A673 (cell line): ENCODE measurements around the gene S100A12. TPM values are rescaled to one million over a fixed set of nuclear protein-coding genes. Genes with fewer than 3 reads are reported as not detected.

Source experiments
- BruUV-seq: library from RNA; stranded (reverse); fragments of 400-500 nt; replicated peaks from 2 replicates; lab custom pipeline; 2021; lab: Mats Ljungman, UMichigan
- CTCF ChIA-PET: fragments of 300-600 bp; sonication (Branson Sonifier 250); formaldehyde crosslinking; loops from one replicate; lab custom pipeline; 2022; ENCODE audit warnings: antibody characterized with exemption; lab: Charles Lee
- POLR2A ChIA-PET: fragments of 300-600 bp; sonication (Branson Sonifier 250); formaldehyde crosslinking; loops from one replicate; lab custom pipeline; 2022; ENCODE audit warnings: antibody characterized with exemption; ENCODE audit not compliant: low non-redundant PET; lab: Charles Lee
- DNase-seq: peaks from one replicate; pipeline ENCODE4 v3.0.0-alpha.2; 2015; ENCODE audit warnings: low spot score
- H3K27ac ChIP-seq: fragments of 200-600 bp; sonication (generic); 2 replicates; pipeline ENCODE4 v1.5.1; 2016; ENCODE audit warnings: mixed run types, low read depth, mild to moderate bottlenecking, mixed read lengths, antibody characterized with exemption, low read length; ENCODE audit not compliant: poor library complexity, severe bottlenecking
- H3K27me3 ChIP-seq: fragments of 200-600 bp; sonication (generic); replicated peaks from 2 replicates; pipeline ENCODE4 v1.6.1; 2017; ENCODE audit warnings: mixed run types, low read depth, mild to moderate bottlenecking, mixed read lengths, antibody characterized with exemption, low read length; ENCODE audit not compliant: insufficient read depth, poor library complexity
- H3K36me3 ChIP-seq: fragments of 200-600 bp; sonication (generic); 2 replicates; pipeline ENCODE4 v1.6.1; 2016; ENCODE audit warnings: mixed run types, mild to moderate bottlenecking, mixed read lengths, antibody characterized with exemption, low read length; ENCODE audit not compliant: insufficient read depth, poor library complexity, severe bottlenecking
- H3K4me1 ChIP-seq: fragments of 200-600 bp; sonication (generic); 2 replicates; pipeline ENCODE4 v1.6.1; 2017; ENCODE audit warnings: mixed run types, mild to moderate bottlenecking, mixed read lengths, antibody characterized with exemption, low read length; ENCODE audit not compliant: insufficient read depth, poor library complexity, severe bottlenecking
- H3K4me3 ChIP-seq: fragments of 200-600 bp; sonication (generic); 2 replicates; pipeline ENCODE4 v1.5.1; 2016; ENCODE audit warnings: low read depth, mixed run types, mild to moderate bottlenecking, mixed read lengths, low read length; ENCODE audit not compliant: poor library complexity, severe bottlenecking
- H3K9me3 ChIP-seq: fragments of 200-600 bp; sonication (generic); 2 replicates; pipeline ENCODE4 v1.6.1; 2016; ENCODE audit warnings: mixed run types, low read depth, mild to moderate bottlenecking, mixed read lengths, antibody characterized with exemption, low read length; ENCODE audit not compliant: poor library complexity, severe bottlenecking
- CTCF ChIP-seq: fragments of 300-800, 200-600 bp; sonication (generic); conservative IDR thresholded peaks from 2 replicates; pipeline ENCODE4 v1.5.1; 2017; ENCODE audit warnings: low read depth, mild to moderate bottlenecking, antibody characterized with exemption, low read length, moderate library complexity, mixed read lengths
- EZH2 ChIP-seq: fragments of 200-600 bp; sonication (generic); IDR thresholded peaks from 2 replicates; pipeline ENCODE4 v1.6.1; 2017; ENCODE audit warnings: borderline replicate concordance, low read depth, mild to moderate bottlenecking, mixed read lengths, antibody characterized with exemption, low read length; ENCODE audit not compliant: poor library complexity, severe bottlenecking
- intact Hi-C: fragments of 100-400 bp; cut with micrococcal nuclease; formaldehyde crosslinking; loops from one replicate; pipeline ENCODE4 v1.10.0; 2022; ENCODE audit not compliant: unreplicated experiment
- total RNA-seq: library from RNA; stranded (reverse); gene quantifications from 2 replicates; pipeline ENCODE4 v1.2.3, GENCODE V29; 2021

Gene S100A12
- total RNA-seq, 1 experiment from 2014 or later = not detected

GRCh38 chr1:153364766-153365666 lies 10.4 kb downstream of the S100A12 start:
- ChIA-PET CTCF (interaction anchor here (0.5 kb wide), 1 partner anchor 19 kb away, joined by 4 read pairs; no protein-coding TSS in a partner anchor), POLR2A (no interaction called here)
- Histone ChIP-seq H3K4me1 (no peaks in the 10 kb centered on the region), H3K4me3 (no peak overlapping the region), H3K27me3 (peaks cover 40% of the 10 kb centered on the region), H3K9me3 (no peaks in the 10 kb centered on the region), H3K36me3 (no peaks in the 10 kb centered on the region), H3K27ac (no peak overlapping the region)
- intact Hi-C loops = no loop called here
- no peak for DNase-seq
- no TSS peak for BruUV-seq
- TF ChIP-seq EZH2 (no peak), CTCF (no peak)

GRCh38 chr1:153364156-153364555 lies 11.3 kb downstream of the S100A12 start:
- Histone ChIP-seq H3K27ac (no peak overlapping the region), H3K9me3 (no peaks in the 10 kb centered on the region), H3K36me3 (no peaks in the 10 kb centered on the region), H3K4me3 (no peak overlapping the region), H3K4me1 (no peaks in the 10 kb centered on the region), H3K27me3 (peaks cover 40% of the 10 kb centered on the region)
- no TSS peak for BruUV-seq
- intact Hi-C loops = no loop called here
- ChIA-PET POLR2A (interaction anchor here (0.7 kb wide), 1 partner anchor 112 kb away, joined by 19 read pairs; no protein-coding TSS in a partner anchor), CTCF (no interaction called here)
- no peak for DNase-seq
- TF ChIP-seq EZH2 (no peak), CTCF (no peak)

- no peak for DNase-seq
- Histone ChIP-seq H3K27ac (no peak overlapping the region), H3K4me1 (no peaks in the 10 kb centered on the region), H3K27me3 (peaks cover 40% of the 10 kb centered on the region), H3K4me3 (no peak overlapping the region), H3K36me3 (no peaks in the 10 kb centered on the region), H3K9me3 (no peaks in the 10 kb centered on the region)
- TF ChIP-seq CTCF (no peak), EZH2 (no peak)
- ChIA-PET POLR2A (no interaction called here), CTCF (no interaction called here)
- BruUV-seq = no TSS peak
- intact Hi-C loops = no loop called here
Measured at GRCh38 chr1:153363641-153364040, 11.8 kb downstream of the S100A12 start.
